ENCODE measurements around the gene QRSL1. TPM values are rescaled to one million over a fixed set of nuclear protein-coding genes. Genes with fewer than 3 reads are reported as not detected.

QRSL1 gene
- total and polyA plus RNA-seq, 10 of the 15 experiments (the other 5 are each of a cell fraction or from before 2014, with no cell fraction given) = 11.9 to 23.5 (median 15.5) TPM

DNA sequence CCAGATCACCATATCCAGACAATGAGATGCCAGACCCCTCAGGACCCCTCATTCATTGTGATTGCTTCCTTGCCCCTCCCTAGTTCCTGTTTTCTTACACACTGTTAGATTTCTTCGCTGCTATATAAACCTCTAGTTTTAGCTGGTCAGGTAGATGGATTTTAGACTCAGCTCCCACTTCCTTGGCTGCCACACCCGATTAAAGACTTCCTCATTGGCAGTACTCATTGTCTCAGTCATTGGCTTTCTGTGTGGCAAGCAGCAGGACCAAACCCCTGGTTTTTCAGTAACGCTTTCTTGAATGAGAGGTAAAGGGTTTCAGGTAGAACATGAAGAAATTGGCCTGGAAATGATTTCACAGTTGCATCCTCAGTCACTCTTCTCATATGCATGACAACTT lies 47.9 kb downstream of the QRSL1 start (continued):
- no peak for TF ChIP-seq ZNF592 (IDR thresholded peaks at IDR 0.05)
- no peak for TF ChIP-seq NR2F1 (conservative IDR thresholded peaks at IDR 0.05)
- no peak for TF ChIP-seq CBX3 (IDR thresholded peaks at IDR 0.05; ENCODE audit: borderline replicate concordance, low read depth)

GRCh38 chr6:106684011-106684410 lies 54.6 kb downstream of the QRSL1 start:
- no peaks in the 10 kb centered on the region for H3K27me3 ChIP-seq (replicated peaks in 1 of 2; ENCODE audit: control insufficient read depth in 2 of 2, insufficient read depth in 2 of 2, low read length in 1 of 2)
- in situ Hi-C loops (cut with MboI) = no loop called here
- no peaks in the 10 kb centered on the region; the same call in 1 of the 2 replicates for H3K4me1 ChIP-seq (ENCODE audit: control insufficient read depth, insufficient read depth, low read length)
- ATAC-seq (no peak), DNase-seq (ENCODE audit: low read depth, low spot score) (no peak), FAIRE-seq (no peak)
- H2AFZ ChIP-seq (ENCODE audit: control insufficient read depth, low read depth, low read length) = no peak overlapping the region
- no TSS peak for BruUV-seq (replicated peaks)
- ChIA-PET POLR2A (interaction anchor here (0.6 kb wide), 1 partner anchor 72 kb away, joined by 6 read pairs; no protein-coding TSS in a partner anchor), RAD21 (ENCODE audit: unreplicated experiment) (no interaction called here), CTCF (no interaction called here), SMC1A (ENCODE audit: uncharacterized antibody, unreplicated experiment) (interaction anchor here (1.7 kb wide), 1 partner anchor 10 kb away, joined by 5 read pairs; no protein-coding TSS in a partner anchor)
- H3K4me2 ChIP-seq (ENCODE audit: control insufficient read depth, insufficient read depth) = no peak overlapping the region
- no peaks in the 10 kb centered on the region; the same call in 2 of the 3 replicates for H3K9me3 ChIP-seq (replicated peaks; ENCODE audit: control insufficient read depth, insufficient read depth, low read length)
- 92% methylated on average over 4 of the region's 4 CpGs for WGBS (ENCODE audit: insufficient coverage, insufficient replicate concordance, low lambda C conversion rate, missing lambda C conversion rate)
- no peak overlapping the region for H3K27ac ChIP-seq (ENCODE audit: control insufficient read depth, insufficient read depth)
- H4K20me1 ChIP-seq (ENCODE audit: control insufficient read depth, insufficient read depth) = no peaks in the 10 kb centered on the region
- no peak overlapping the region for H3K4me3 ChIP-seq
- H3K36me3 ChIP-seq (ENCODE audit: control insufficient read depth in 2 of 2, insufficient read depth in 2 of 2, low read length in 1 of 2) = no peaks in the 10 kb centered on the region
- H3K79me2 ChIP-seq (ENCODE audit: control insufficient read depth, insufficient read depth, low read length) = no peaks in the 10 kb centered on the region
- no peak overlapping the region for H3K9ac ChIP-seq (ENCODE audit: control insufficient read depth, insufficient read depth, low read length)
- intact Hi-C loops (cut with micrococcal nuclease; ENCODE audit: unreplicated experiment) = no loop called here
- no peak for TF ChIP-seq POU2F2 (IDR thresholded peaks at IDR 0.05; ENCODE audit: borderline replicate concordance, low read depth, low read length)
- no peak for TF ChIP-seq MTA3 (IDR thresholded peaks at IDR 0.05; ENCODE audit: borderline replicate concordance, low read length)
- no peak for TF ChIP-seq CBX3 (IDR thresholded peaks at IDR 0.05; ENCODE audit: borderline replicate concordance, low read depth)
- no peak for TF ChIP-seq SREBF2 (IDR thresholded peaks at IDR 0.05; ENCODE audit: low read length)
- TF ChIP-seq MYC (IDR thresholded peaks at IDR 0.05; ENCODE audit: insufficient read depth, insufficient read length, insufficient replicate concordance, low read length, severe bottlenecking) = no peak
- TF ChIP-seq KDM1A (IDR thresholded peaks at IDR 0.05; ENCODE audit: borderline replicate concordance) = no peak
- TF ChIP-seq BRCA1 (IDR thresholded peaks at IDR 0.05; ENCODE audit: low read depth, low read length) = no peak
- TF ChIP-seq YBX1 (IDR thresholded peaks at IDR 0.05) = no peak
- TF ChIP-seq POLR2A (IDR thresholded peaks at IDR 0.05; ENCODE audit: low read depth, low read length) = no peak
- no peak for TF ChIP-seq SMC3 (IDR thresholded peaks at IDR 0.05; ENCODE audit: borderline replicate concordance, low read length)
- TF ChIP-seq NR2C1 (IDR thresholded peaks at IDR 0.05) = no peak
- TF ChIP-seq, protein P1, sequence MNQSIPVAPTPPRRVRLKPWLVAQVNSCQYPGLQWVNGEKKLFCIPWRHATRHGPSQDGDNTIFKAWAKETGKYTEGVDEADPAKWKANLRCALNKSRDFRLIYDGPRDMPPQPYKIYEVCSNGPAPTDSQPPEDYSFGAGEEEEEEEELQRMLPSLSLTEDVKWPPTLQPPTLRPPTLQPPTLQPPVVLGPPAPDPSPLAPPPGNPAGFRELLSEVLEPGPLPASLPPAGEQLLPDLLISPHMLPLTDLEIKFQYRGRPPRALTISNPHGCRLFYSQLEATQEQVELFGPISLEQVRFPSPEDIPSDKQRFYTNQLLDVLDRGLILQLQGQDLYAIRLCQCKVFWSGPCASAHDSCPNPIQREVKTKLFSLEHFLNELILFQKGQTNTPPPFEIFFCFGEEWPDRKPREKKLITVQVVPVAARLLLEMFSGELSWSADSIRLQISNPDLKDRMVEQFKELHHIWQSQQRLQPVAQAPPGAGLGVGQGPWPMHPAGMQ (IDR thresholded peaks at IDR 0.05; ENCODE audit: borderline replicate concordance) = no peak
- TF ChIP-seq, protein P2, sequence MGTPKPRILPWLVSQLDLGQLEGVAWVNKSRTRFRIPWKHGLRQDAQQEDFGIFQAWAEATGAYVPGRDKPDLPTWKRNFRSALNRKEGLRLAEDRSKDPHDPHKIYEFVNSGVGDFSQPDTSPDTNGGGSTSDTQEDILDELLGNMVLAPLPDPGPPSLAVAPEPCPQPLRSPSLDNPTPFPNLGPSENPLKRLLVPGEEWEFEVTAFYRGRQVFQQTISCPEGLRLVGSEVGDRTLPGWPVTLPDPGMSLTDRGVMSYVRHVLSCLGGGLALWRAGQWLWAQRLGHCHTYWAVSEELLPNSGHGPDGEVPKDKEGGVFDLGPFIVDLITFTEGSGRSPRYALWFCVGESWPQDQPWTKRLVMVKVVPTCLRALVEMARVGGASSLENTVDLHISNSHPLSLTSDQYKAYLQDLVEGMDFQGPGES (IDR thresholded peaks at IDR 0.05) = no peak
- no peak for TF ChIP-seq PBX3 (IDR thresholded peaks at IDR 0.05; ENCODE audit: insufficient replicate concordance, low read depth, low read length)
- no peak for TF ChIP-seq TCF12 (IDR thresholded peaks at IDR 0.05; ENCODE audit: low read depth, low read length)

All from GM12878 (cell line).